ENCODE data around the gene CLECL1.

The CLECL1 gene

DNA sequence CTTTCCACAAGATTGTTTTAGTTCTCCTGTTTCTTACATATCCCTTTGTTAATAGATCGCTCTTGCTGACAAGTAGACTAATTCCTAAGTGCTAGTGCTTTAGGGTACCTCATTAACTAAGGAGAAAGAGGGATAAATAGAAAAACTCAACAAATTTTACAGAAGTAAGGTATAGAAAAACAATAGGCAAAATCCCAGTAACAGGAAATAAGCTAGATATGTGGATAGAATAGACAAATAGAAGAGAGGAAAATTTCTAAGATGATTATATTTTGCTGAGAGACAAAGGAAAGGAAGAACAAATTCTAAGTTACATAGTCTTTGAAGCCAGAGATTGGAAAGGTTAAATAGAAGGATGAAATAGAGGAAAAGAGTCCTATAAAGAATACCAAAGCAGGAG lies 26.8 kb upstream of the CLECL1 start:
- TF ChIP-seq Cebpa-rat (IDR thresholded peaks at IDR 0.05): no peak
- H3K4me3 ChIP-seq: no peak overlapping the region
- peak overlapping the region; percentile 80 for H3K4me2 ChIP-seq
- H4K20me1 ChIP-seq: no peaks in the 10 kb centered on the region
- peaks cover 37% of the 10 kb centered on the region for H3K27me3 ChIP-seq
- H3K9me3 ChIP-seq: no peaks in the 10 kb centered on the region
- no peak overlapping the region for H3K27ac ChIP-seq
- no peaks in the 10 kb centered on the region for H3K36me3 ChIP-seq
- no peak overlapping the region for H3K9ac ChIP-seq
- peaks cover 61% of the 10 kb centered on the region for H3K4me1 ChIP-seq

GRCh38 chr12:9758119-9758518 lies 25.2 kb upstream of the CLECL1 start:
- H3K27me3 ChIP-seq: peaks cover 37% of the 10 kb centered on the region
- no peaks in the 10 kb centered on the region for H3K9me3 ChIP-seq
- H3K4me3 ChIP-seq: no peak overlapping the region
- H3K27ac ChIP-seq: no peak overlapping the region
- peaks cover 52% of the 10 kb centered on the region for H3K4me1 ChIP-seq
- H3K36me3 ChIP-seq: no peaks in the 10 kb centered on the region
- H3K9ac ChIP-seq: no peak overlapping the region
- no peaks in the 10 kb centered on the region for H4K20me1 ChIP-seq
- no peak overlapping the region; the same call in 1 of the 2 replicates for H3K4me2 ChIP-seq
- no peak for TF ChIP-seq Cebpa-rat (IDR thresholded peaks at IDR 0.05)

- H3K4me1 ChIP-seq: peaks cover 46% of the 10 kb centered on the region
- no peak for TF ChIP-seq Cebpa-rat (IDR thresholded peaks at IDR 0.05)
- no peaks in the 10 kb centered on the region for H4K20me1 ChIP-seq
- no peak overlapping the region for H3K4me3 ChIP-seq
- no peak overlapping the region for H3K4me2 ChIP-seq
- no peaks in the 10 kb centered on the region for H3K36me3 ChIP-seq
- H3K27ac ChIP-seq: no peak overlapping the region
- no peak overlapping the region for H3K9ac ChIP-seq
- H3K9me3 ChIP-seq: no peaks in the 10 kb centered on the region
- peaks cover 37% of the 10 kb centered on the region for H3K27me3 ChIP-seq
Measured at GRCh38 chr12:9757433-9758025, 24.6 kb upstream of the CLECL1 start.

DNA sequence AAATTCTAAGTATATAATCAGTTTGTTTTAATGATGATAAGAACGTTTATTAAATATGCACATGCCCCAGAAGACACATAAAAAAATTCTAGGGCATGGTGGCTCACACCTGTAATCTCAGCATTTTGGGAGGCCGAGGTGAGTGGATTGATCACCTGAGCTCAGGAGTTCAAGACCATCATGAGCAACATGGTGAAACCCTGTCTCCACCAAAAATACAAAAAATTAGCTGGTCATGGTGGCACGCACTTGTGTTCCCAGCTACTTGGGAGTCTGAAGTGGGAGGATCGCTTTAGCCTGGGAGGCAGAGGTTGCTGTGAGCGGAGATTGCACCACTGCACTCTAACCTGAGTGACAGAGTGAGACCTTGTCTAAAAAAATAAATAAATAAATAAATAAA lies 23.8 kb upstream of the CLECL1 start:
- Histone ChIP-seq H3K27ac (no peak overlapping the region), H4K20me1 (no peaks in the 10 kb centered on the region), H3K27me3 (peaks cover 37% of the 10 kb centered on the region), H3K9me3 (no peaks in the 10 kb centered on the region), H3K4me2 (no peak overlapping the region), H3K36me3 (no peaks in the 10 kb centered on the region), H3K4me1 (peaks cover 38% of the 10 kb centered on the region), H3K4me3 (no peak overlapping the region), H3K9ac (no peak overlapping the region)
- no peak for TF ChIP-seq Cebpa-rat (IDR thresholded peaks at IDR 0.05)

- Histone ChIP-seq H3K36me3 (no peaks in the 10 kb centered on the region), H3K4me1 (peaks cover 32% of the 10 kb centered on the region), H3K9ac (no peak overlapping the region), H3K4me2 (no peak overlapping the region), H3K27ac (no peak overlapping the region), H3K4me3 (no peak overlapping the region), H3K27me3 (peaks cover 37% of the 10 kb centered on the region), H4K20me1 (no peaks in the 10 kb centered on the region), H3K9me3 (no peaks in the 10 kb centered on the region)
- TF ChIP-seq Cebpa-rat (IDR thresholded peaks at IDR 0.05): no peak
Measured at GRCh38 chr12:9756170-9756569, 23.3 kb upstream of the CLECL1 start.

DNA sequence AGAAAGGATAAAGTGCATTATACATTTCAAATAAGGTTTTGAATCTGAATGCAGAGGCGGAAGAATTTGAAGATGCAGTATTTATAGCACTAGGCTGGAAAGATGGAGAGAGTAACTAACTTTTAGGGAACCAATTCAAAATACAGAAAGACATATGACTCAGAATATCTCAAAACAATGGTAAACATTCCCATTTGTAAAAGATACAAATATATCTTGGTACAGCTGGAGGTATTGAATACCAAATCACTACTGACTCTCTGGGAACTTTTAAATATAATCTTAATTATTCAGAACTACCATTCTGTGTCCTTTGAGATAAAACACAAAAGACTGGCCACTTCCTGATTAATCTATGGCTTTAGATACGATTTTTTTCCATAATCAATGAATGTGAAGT lies 22.7 kb upstream of the CLECL1 start:
- H3K27ac ChIP-seq: no peak overlapping the region
- H3K9ac ChIP-seq: no peak overlapping the region
- H3K9me3 ChIP-seq: no peaks in the 10 kb centered on the region
- H3K4me3 ChIP-seq: no peak overlapping the region
- H3K4me2 ChIP-seq: no peak overlapping the region
- TF ChIP-seq Cebpa-rat (IDR thresholded peaks at IDR 0.05): no peak
- peaks cover 37% of the 10 kb centered on the region for H3K27me3 ChIP-seq
- peaks cover 26% of the 10 kb centered on the region for H3K4me1 ChIP-seq
- no peaks in the 10 kb centered on the region for H3K36me3 ChIP-seq
- H4K20me1 ChIP-seq: no peaks in the 10 kb centered on the region

- peaks cover 32% of the 10 kb centered on the region for H3K27me3 ChIP-seq
- H3K9me3 ChIP-seq: no peaks in the 10 kb centered on the region
- peaks cover 21% of the 10 kb centered on the region for H3K4me1 ChIP-seq
- TF ChIP-seq Cebpa-rat (IDR thresholded peaks at IDR 0.05): no peak
- no peaks in the 10 kb centered on the region for H3K36me3 ChIP-seq
- no peaks in the 10 kb centered on the region for H4K20me1 ChIP-seq
- no peak overlapping the region for H3K4me3 ChIP-seq
- H3K4me2 ChIP-seq: no peak overlapping the region
- no peak overlapping the region for H3K27ac ChIP-seq
- no peak overlapping the region for H3K9ac ChIP-seq
Measured at GRCh38 chr12:9755035-9755434, 22.1 kb upstream of the CLECL1 start.

GRCh38 chr12:9754099-9754927 lies 21.4 kb upstream of the CLECL1 start:
- Histone ChIP-seq H3K27me3 (peaks cover 25% of the 10 kb centered on the region), H3K4me2 (no peak overlapping the region), H3K36me3 (no peaks in the 10 kb centered on the region), H3K4me3 (no peak overlapping the region), H4K20me1 (no peaks in the 10 kb centered on the region), H3K27ac (no peak overlapping the region), H3K4me1 (peaks cover 14% of the 10 kb centered on the region; the same call in 1 of the 2 replicates), H3K9ac (no peak overlapping the region), H3K9me3 (no peaks in the 10 kb centered on the region)
- TF ChIP-seq Cebpa-rat (IDR thresholded peaks at IDR 0.05): no peak

DNA sequence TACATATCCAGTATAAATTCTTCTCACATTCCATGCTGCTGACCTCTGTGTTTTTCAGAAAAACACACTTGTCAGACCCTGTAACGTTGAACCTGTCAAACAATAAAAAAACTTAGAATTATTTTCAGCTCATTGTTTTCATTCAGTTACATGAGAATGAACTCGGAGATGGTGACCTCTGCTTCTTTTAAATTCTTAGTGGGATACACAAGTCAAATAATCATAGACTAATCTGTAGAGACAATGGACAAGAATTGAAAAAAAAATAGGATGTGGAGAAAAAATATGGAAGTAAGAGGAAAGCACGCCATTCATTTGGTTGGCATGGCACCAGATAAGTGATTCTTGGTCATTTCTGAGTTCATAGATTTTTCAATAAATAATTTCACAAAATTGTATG lies 20.6 kb upstream of the CLECL1 start:
- Histone ChIP-seq H3K4me2 (no peak overlapping the region), H3K9ac (no peak overlapping the region), H3K4me1 (peaks cover 8% of the 10 kb centered on the region; the same call in 1 of the 2 replicates), H3K27me3 (peaks cover 17% of the 10 kb centered on the region), H3K36me3 (no peaks in the 10 kb centered on the region), H3K9me3 (no peaks in the 10 kb centered on the region), H4K20me1 (no peaks in the 10 kb centered on the region), H3K27ac (no peak overlapping the region), H3K4me3 (no peak overlapping the region)
- no peak for TF ChIP-seq Cebpa-rat (IDR thresholded peaks at IDR 0.05)

- no peak for TF ChIP-seq Cebpa-rat (IDR thresholded peaks at IDR 0.05)
- Histone ChIP-seq H3K4me1 (peaks cover 6% of the 10 kb centered on the region; the same call in 1 of the 2 replicates), H3K27ac (no peak overlapping the region), H4K20me1 (no peaks in the 10 kb centered on the region), H3K9ac (no peak overlapping the region), H3K36me3 (no peaks in the 10 kb centered on the region), H3K4me3 (no peak overlapping the region), H3K9me3 (no peaks in the 10 kb centered on the region), H3K4me2 (no peak overlapping the region), H3K27me3 (peaks cover 13% of the 10 kb centered on the region)
Measured at GRCh38 chr12:9753073-9753472, 20.2 kb upstream of the CLECL1 start.

All from BLaER1 (cell line).